PC-9 (cell line): Measurements from ENCODE around the gene NEK8. TPM values are rescaled to one million over a fixed set of nuclear protein-coding genes. Genes with fewer than 3 reads are reported as not detected.

Experiments used
- BruUV-seq: library from RNA; stranded (reverse); fragments of 400-500 nt; replicated peaks from 2 replicates; lab custom pipeline; 2021; lab: Mats Ljungman, UMichigan
- CTCF ChIA-PET: fragments of 300-600 bp; sonication (Branson Sonifier 250); formaldehyde crosslinking; loops from one replicate; lab custom pipeline; 2022; ENCODE audit warnings: antibody characterized with exemption; lab: Charles Lee
- POLR2A ChIA-PET: fragments of 300-600 bp; sonication (Branson Sonifier 250); formaldehyde crosslinking; loops from one replicate; lab custom pipeline; 2022; ENCODE audit warnings: antibody characterized with exemption; ENCODE audit not compliant: unreplicated experiment; lab: Charles Lee
- DNase-seq, 2 experiments: peaks; one replicate each; pipeline versions ENCODE4 v3.0.0 to v3.0.0-alpha.2; 2015 to 2022; ENCODE audit warnings: mixed read lengths in 1 of 2
- H2AFZ ChIP-seq: fragments of 200-600 bp; sonication (generic); 2 replicates; pipeline ENCODE4 v1.8.1; 2017; ENCODE audit warnings: antibody characterized with exemption
- H3F3A ChIP-seq: fragments of 200-600 bp; sonication (generic); 2 replicates; pipeline ENCODE4 v1.8.1; 2017; ENCODE audit warnings: antibody characterized with exemption, mild to moderate bottlenecking, low read depth; ENCODE audit not compliant: insufficient read depth
- H3K27ac ChIP-seq: fragments of 200-600 bp; sonication (generic); 2 replicates; pipeline ENCODE4 v1.6.1; 2016; ENCODE audit warnings: mixed run types
- H3K27me3 ChIP-seq: fragments of 200-600 bp; sonication (generic); 2 replicates; pipeline ENCODE4 v1.6.1; 2016; ENCODE audit warnings: low read depth, mixed run types; ENCODE audit not compliant: insufficient read depth
- H3K36me3 ChIP-seq: fragments of 200-600 bp; sonication (generic); 2 replicates; pipeline ENCODE4 v1.6.1; 2016; ENCODE audit warnings: low read depth, mixed run types
- H3K4me1 ChIP-seq: fragments of 200-600 bp; sonication (generic); replicated peaks from 2 replicates; pipeline ENCODE4 v1.6.1; 2016; ENCODE audit warnings: mixed run types; ENCODE audit not compliant: insufficient read depth
- H3K4me2 ChIP-seq: fragments of 200-600 bp; sonication (generic); 2 replicates; pipeline ENCODE4 v1.6.1; 2017; ENCODE audit warnings: mixed run types
- H3K4me3 ChIP-seq: fragments of 200-600 bp; sonication (generic); 2 replicates; pipeline ENCODE4 v1.6.1; 2016; ENCODE audit warnings: mixed run types
- H3K79me2 ChIP-seq: fragments of 200-600 bp; sonication (generic); 2 replicates; pipeline ENCODE4 v1.6.1; 2017; ENCODE audit warnings: low read depth, mixed run types
- H3K9me2 ChIP-seq: fragments of 200-600 bp; sonication (generic); 2 replicates; pipeline ENCODE4 v1.8.1; 2017; ENCODE audit warnings: mild to moderate bottlenecking; ENCODE audit not compliant: insufficient read depth
- H3K9me3 ChIP-seq: fragments of 200-600 bp; sonication (generic); 2 replicates; pipeline ENCODE4 v1.8.1; 2016; ENCODE audit warnings: low read depth; ENCODE audit not compliant: insufficient read depth
- H4K20me1 ChIP-seq: fragments of 200-600 bp; sonication (generic); 2 replicates; pipeline ENCODE4 v1.8.1; 2017; ENCODE audit not compliant: insufficient read depth
- CTCF ChIP-seq: fragments of 200-600 bp; sonication (generic); conservative IDR thresholded peaks from 2 replicates; pipeline ENCODE4 v1.6.1; 2017; ENCODE audit warnings: mixed run types, antibody characterized with exemption, mild to moderate bottlenecking, moderate library complexity
- EZH2 ChIP-seq: fragments of 200-600 bp; sonication (generic); IDR thresholded peaks from 2 replicates; pipeline ENCODE4 v1.8.0; 2017; ENCODE audit warnings: antibody characterized with exemption, low read depth
- intact Hi-C: fragments of 100-400 bp; cut with micrococcal nuclease; formaldehyde crosslinking; loops from one replicate; pipeline ENCODE4 v1.10.0; 2022; ENCODE audit not compliant: unreplicated experiment
- total RNA-seq: library from RNA; stranded (reverse); gene quantifications from 2 replicates; pipeline ENCODE4 v1.2.3, GENCODE V29; 2021

NEK8 gene
- total RNA-seq, 1 experiment from 2014 or later, result 12.1 TPM

GRCh38 chr17:28705074-28705659, 23.4 kb upstream of the NEK8 start:
- POLR2A ChIA-PET, result no interaction called here
- H3K79me2 ChIP-seq, result no peaks in the 10 kb centered on the region
- no peak overlapping the region for H3K27ac ChIP-seq
- no peak overlapping the region for H3K4me2 ChIP-seq
- H3K4me3 ChIP-seq, result no peak overlapping the region
- no peaks in the 10 kb centered on the region for H3K36me3 ChIP-seq
- no peaks in the 10 kb centered on the region for H3K9me2 ChIP-seq
- H3K27me3 ChIP-seq, result no peaks in the 10 kb centered on the region
- no peak for DNase-seq
- peaks cover 20% of the 10 kb centered on the region; the same call in 1 of the 2 replicates for H3F3A ChIP-seq
- CTCF ChIA-PET, result interaction anchor here (0.5 to 0.9 kb wide), 2 partner anchors 8 to 21 kb away, joined by 3 to 5 read pairs; no protein-coding TSS in a partner anchor
- no peaks in the 10 kb centered on the region for H3K9me3 ChIP-seq
- BruUV-seq, result no TSS peak
- TF ChIP-seq EZH2, result no peak
- TF ChIP-seq CTCF, result no peak
- no peaks in the 10 kb centered on the region for H4K20me1 ChIP-seq
- no peak overlapping the region for H2AFZ ChIP-seq
- intact Hi-C loops, result no loop called here
- peaks cover 4% of the 10 kb centered on the region for H3K4me1 ChIP-seq

DNA sequence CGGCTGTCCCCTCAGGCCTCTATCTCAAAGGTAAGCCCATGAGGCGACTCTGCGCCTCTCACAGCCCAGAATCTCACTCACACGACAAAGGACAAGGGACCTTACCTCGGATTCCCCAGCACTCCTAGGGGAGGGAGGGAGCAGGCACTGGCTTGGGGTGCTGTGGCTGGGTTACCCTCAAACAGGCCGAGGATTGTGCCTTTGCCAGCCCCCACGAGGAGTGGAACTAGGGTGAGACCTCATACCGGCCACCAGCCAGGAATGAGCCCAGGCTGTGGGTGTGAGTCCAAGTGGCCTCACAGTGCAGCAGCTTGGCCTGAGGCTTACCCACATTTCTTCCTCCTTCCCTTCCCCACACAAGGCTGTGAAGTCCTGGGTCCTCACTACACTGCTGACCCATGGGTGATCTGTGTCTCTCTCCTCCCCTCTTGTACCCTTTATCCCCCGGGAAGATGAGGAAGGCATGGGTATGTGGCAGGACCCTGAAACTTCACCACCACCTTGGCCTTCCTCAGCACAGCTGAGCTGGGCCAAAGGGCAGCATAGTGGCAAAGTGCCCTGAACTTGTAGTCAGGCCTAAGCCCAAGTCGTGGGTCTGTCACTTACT, 22.8 kb upstream of the NEK8 start:
- CTCF ChIA-PET, result interaction anchor here (0.9 kb wide), 1 partner anchor 21 kb away, joined by 3 read pairs; no protein-coding TSS in a partner anchor
- no peak for DNase-seq
- TF ChIP-seq EZH2, result no peak
- no peak for TF ChIP-seq CTCF
- no TSS peak for BruUV-seq
- Histone ChIP-seq H2AFZ (no peak overlapping the region), H3K4me1 (peaks cover 7% of the 10 kb centered on the region), H3K27me3 (no peaks in the 10 kb centered on the region), H3K79me2 (no peaks in the 10 kb centered on the region), H3K9me2 (no peaks in the 10 kb centered on the region), H3K36me3 (no peaks in the 10 kb centered on the region), H3K4me3 (no peak overlapping the region), H3K9me3 (no peaks in the 10 kb centered on the region), H3K27ac (no peak overlapping the region), H3K4me2 (no peak overlapping the region), H4K20me1 (no peaks in the 10 kb centered on the region), H3F3A (peaks cover 24% of the 10 kb centered on the region; the same call in 1 of the 2 replicates)
- POLR2A ChIA-PET, result no interaction called here
- intact Hi-C loops, result no loop called here

GRCh38 chr17:28706471-28707338, 21.9 kb upstream of the NEK8 start:
- no peak for TF ChIP-seq EZH2
- TF ChIP-seq CTCF, result no peak
- DNase-seq, result no peak
- Histone ChIP-seq H3K4me2 (no peak overlapping the region), H3K9me3 (no peaks in the 10 kb centered on the region), H3K4me3 (no peak overlapping the region), H3K4me1 (peaks cover 7% of the 10 kb centered on the region), H3K27me3 (no peaks in the 10 kb centered on the region), H2AFZ (no peak overlapping the region), H3K9me2 (no peaks in the 10 kb centered on the region), H3K36me3 (no peaks in the 10 kb centered on the region), H3K27ac (no peak overlapping the region), H4K20me1 (no peaks in the 10 kb centered on the region), H3F3A (peaks cover 28% of the 10 kb centered on the region; the same call in 1 of the 2 replicates), H3K79me2 (no peaks in the 10 kb centered on the region)
- POLR2A ChIA-PET, result no interaction called here
- CTCF ChIA-PET, result no interaction called here
- no TSS peak for BruUV-seq
- intact Hi-C loops, result no loop called here
